Activated T-cell treated with anti-CD3 and anti-CD28 coated beads, Interleukin-2, amount 50 U/mL, for 4 hours (primary cell): ENCODE results near the gene TMEFF2. TPM values are rescaled to one million over a fixed set of nuclear protein-coding genes. Genes with fewer than 3 reads are reported as not detected.
"Not testable (repeated sequence)": the region's sequence is repeated elsewhere in the genome, so short reads cannot be mapped to it uniquely, and the experiment has no call there.

Source experiments
- ATAC-seq, 2 donors: fragments of 200-7000 bp; cut with Tn5 transposase; one replicate each; pipeline ENCODE4 v1.10.0; 2021
- DNase-seq: peaks from one replicate; pipeline ENCODE4 v3.0.0-alpha.2; 2020
- H3K27me3 Mint-ChIP-seq: one replicate; pipeline ENCODE4 v1.8.0; 2021; ENCODE audit warnings: low read depth, mixed read lengths
- H3K36me3 Mint-ChIP-seq: one replicate; pipeline ENCODE4 v1.8.0; 2022; ENCODE audit warnings: mixed read lengths; ENCODE audit not compliant: insufficient read depth
- H3K4me1 Mint-ChIP-seq: one replicate; pipeline ENCODE4 v1.8.0; 2021; ENCODE audit warnings: low read depth, mixed read lengths
- H3K4me3 Mint-ChIP-seq: one replicate; pipeline ENCODE4 v1.8.0; 2021; ENCODE audit warnings: mild to moderate bottlenecking, moderate library complexity, mixed read lengths
- H3K9me3 Mint-ChIP-seq: one replicate; pipeline ENCODE4 v1.8.0; 2021; ENCODE audit warnings: mixed read lengths
- total RNA-seq, 3 donors: library from RNA; stranded (reverse); gene quantifications; one replicate each; pipeline ENCODE4 v1.2.1, GENCODE V29; 2021

Gene TMEFF2
- total RNA-seq, 3 donors from 2014 or later = not detected

GRCh38 chr2:192155511-192156118, 39.1 kb downstream of the TMEFF2 start:
- DNase-seq (no peak), ATAC-seq (no peak)
- Mint-ChIP-seq H3K9me3 (no peaks in the 10 kb centered on the region), H3K36me3 (no peaks in the 10 kb centered on the region), H3K4me3 (no peak overlapping the region), H3K4me1 (no peaks in the 10 kb centered on the region), H3K27me3 (peaks cover 13% of the 10 kb centered on the region)

GRCh38 chr2:192153561-192153960, 41.2 kb downstream of the TMEFF2 start:
- no peak overlapping the region for H3K4me3 Mint-ChIP-seq
- ATAC-seq (no peak), DNase-seq (no peak)
- peaks cover 13% of the 10 kb centered on the region for H3K27me3 Mint-ChIP-seq
- no peaks in the 10 kb centered on the region for H3K4me1 Mint-ChIP-seq
- H3K36me3 Mint-ChIP-seq = no peaks in the 10 kb centered on the region
- H3K9me3 Mint-ChIP-seq = no peaks in the 10 kb centered on the region

- no peak overlapping the region for H3K4me3 Mint-ChIP-seq
- H3K9me3 Mint-ChIP-seq = no peaks in the 10 kb centered on the region
- ATAC-seq (no peak), DNase-seq (no peak)
- H3K27me3 Mint-ChIP-seq = peaks cover 10% of the 10 kb centered on the region
- H3K4me1 Mint-ChIP-seq = no peaks in the 10 kb centered on the region
- no peaks in the 10 kb centered on the region for H3K36me3 Mint-ChIP-seq
Measured at GRCh38 chr2:192151853-192152252, 42.9 kb downstream of the TMEFF2 start.

GRCh38 chr2:192150166-192150565, 44.6 kb downstream of the TMEFF2 start:
- H3K36me3 Mint-ChIP-seq = no peaks in the 10 kb centered on the region
- peaks cover 12% of the 10 kb centered on the region for H3K27me3 Mint-ChIP-seq
- no peaks in the 10 kb centered on the region for H3K9me3 Mint-ChIP-seq
- ATAC-seq = no peak
- no peak for DNase-seq
- H3K4me3 Mint-ChIP-seq = no peak overlapping the region
- no peaks in the 10 kb centered on the region for H3K4me1 Mint-ChIP-seq

- H3K4me1 Mint-ChIP-seq = no peaks in the 10 kb centered on the region
- DNase-seq = no peak
- H3K4me3 Mint-ChIP-seq = no peak overlapping the region
- no peaks in the 10 kb centered on the region for H3K36me3 Mint-ChIP-seq
- no peaks in the 10 kb centered on the region for H3K9me3 Mint-ChIP-seq
- ATAC-seq = no peak
- H3K27me3 Mint-ChIP-seq = peaks cover 10% of the 10 kb centered on the region
Measured at GRCh38 chr2:192148620-192149321, 46.0 kb downstream of the TMEFF2 start.

GRCh38 chr2:192148241-192148619, 46.5 kb downstream of the TMEFF2 start:
- Mint-ChIP-seq H3K4me1 (no peaks in the 10 kb centered on the region), H3K36me3 (no peaks in the 10 kb centered on the region), H3K27me3 (peaks cover 5% of the 10 kb centered on the region), H3K9me3 (no peaks in the 10 kb centered on the region), H3K4me3 (no peak overlapping the region)
- DNase-seq = no peak
- ATAC-seq = no peak

GRCh38 chr2:192146069-192147015, 48.4 kb downstream of the TMEFF2 start:
- Mint-ChIP-seq H3K36me3 (no peaks in the 10 kb centered on the region), H3K4me1 (no peaks in the 10 kb centered on the region), H3K4me3 (no peak overlapping the region), H3K9me3 (no peaks in the 10 kb centered on the region), H3K27me3 (peaks cover 13% of the 10 kb centered on the region)
- ATAC-seq (peak; percentile 51 to 71), DNase-seq (no peak)

- ATAC-seq (no peak), DNase-seq (no peak)
- no peaks in the 10 kb centered on the region for H3K9me3 Mint-ChIP-seq
- H3K27me3 Mint-ChIP-seq = peaks cover 16% of the 10 kb centered on the region
- no peaks in the 10 kb centered on the region for H3K4me1 Mint-ChIP-seq
- no peaks in the 10 kb centered on the region for H3K36me3 Mint-ChIP-seq
- H3K4me3 Mint-ChIP-seq = no peak overlapping the region
Measured at GRCh38 chr2:192145496-192145895, 49.2 kb downstream of the TMEFF2 start.

- H3K9me3 Mint-ChIP-seq = no peaks in the 10 kb centered on the region
- H3K27me3 Mint-ChIP-seq = peaks cover 21% of the 10 kb centered on the region
- ATAC-seq (no peak), DNase-seq (no peak)
- no peaks in the 10 kb centered on the region for H3K36me3 Mint-ChIP-seq
- no peak overlapping the region for H3K4me3 Mint-ChIP-seq
- no peaks in the 10 kb centered on the region for H3K4me1 Mint-ChIP-seq
Measured at GRCh38 chr2:192140236-192140839, 54.4 kb downstream of the TMEFF2 start.

GRCh38 chr2:192139813-192140212, 54.9 kb downstream of the TMEFF2 start:
- H3K4me1 Mint-ChIP-seq = no peaks in the 10 kb centered on the region
- no peak overlapping the region for H3K4me3 Mint-ChIP-seq
- H3K27me3 Mint-ChIP-seq = peaks cover 21% of the 10 kb centered on the region
- DNase-seq (no peak), ATAC-seq (no peak)
- H3K9me3 Mint-ChIP-seq = no peaks in the 10 kb centered on the region
- no peaks in the 10 kb centered on the region for H3K36me3 Mint-ChIP-seq

GRCh38 chr2:192137451-192137850, 57.3 kb downstream of the TMEFF2 start:
- Mint-ChIP-seq H3K4me1 (no peaks in the 10 kb centered on the region), H3K9me3 (no peaks in the 10 kb centered on the region), H3K4me3 (no peak overlapping the region), H3K36me3 (no peaks in the 10 kb centered on the region), H3K27me3 (peaks cover 15% of the 10 kb centered on the region)
- no peak for ATAC-seq
- DNase-seq = no peak

GRCh38 chr2:192132604-192133003, 62.1 kb downstream of the TMEFF2 start:
- H3K4me1 Mint-ChIP-seq, H3K4me3 Mint-ChIP-seq, ATAC-seq, H3K27me3 Mint-ChIP-seq, H3K9me3 Mint-ChIP-seq, DNase-seq, H3K36me3 Mint-ChIP-seq: not testable (repeated sequence)

- not testable (repeated sequence) for ATAC-seq, H3K9me3 Mint-ChIP-seq, DNase-seq, H3K4me1 Mint-ChIP-seq, H3K4me3 Mint-ChIP-seq, H3K36me3 Mint-ChIP-seq, H3K27me3 Mint-ChIP-seq
Measured at GRCh38 chr2:192130312-192130711, 64.4 kb downstream of the TMEFF2 start.

- DNase-seq (no peak), ATAC-seq (no peak)
- Mint-ChIP-seq H3K27me3 (peaks cover 4% of the 10 kb centered on the region), H3K4me3 (no peak overlapping the region), H3K9me3 (no peaks in the 10 kb centered on the region), H3K36me3 (no peaks in the 10 kb centered on the region), H3K4me1 (no peaks in the 10 kb centered on the region)
Measured at GRCh38 chr2:192128655-192129054, 66.1 kb downstream of the TMEFF2 start.
